ENCODE measurements around the gene FNDC3B. TPM values are rescaled to one million over a fixed set of nuclear protein-coding genes. Genes with fewer than 3 reads are reported as not detected.

FNDC3B gene
- total RNA-seq, 1 experiment from 2014 or later: 173 TPM

- Histone ChIP-seq H3K27ac (ENCODE audit: low read length) (no peak within 1 kb of the TSS), H3K4me1 (ENCODE audit: control insufficient read depth, insufficient read depth, low read length) (no peaks in the 10 kb centered on the region), H3K4me3 (ENCODE audit: low read depth in 2 of 2, low read length in 2 of 2) (peak within 1 kb of the TSS in 1 of 2 experiments; percentile 30; a peak in 2 of 4 replicates), H3K36me3 (ENCODE audit: control insufficient read depth, insufficient read depth, low read length) (no peaks in the 10 kb centered on the region), H3K9me3 (ENCODE audit: control insufficient read depth, insufficient read depth, low read depth, low read length) (no peaks in the 10 kb centered on the region), H3K27me3 (ENCODE audit: control insufficient read depth, insufficient read depth, low read length) (peaks cover 30% of the 10 kb centered on the region)
- POLR2A ChIA-PET: no interaction called here
- in situ Hi-C loops (cut with HindIII; ENCODE audit: low pct_unique_long_range_greater_than_20kb, low sequenced_read_pairs): no loop called here
- no TSS peak for BruUV-seq (replicated peaks)
- intact Hi-C loops (cut with micrococcal nuclease; ENCODE audit: unreplicated experiment): no loop called here
- ATAC-seq: peak; percentile 61
- TF ChIP-seq SIN3A (IDR thresholded peaks at IDR 0.05; ENCODE audit: borderline replicate concordance, insufficient read depth, low read depth, low read length) (no peak), POLR2AphosphoS5 (IDR thresholded peaks at IDR 0.05; ENCODE audit: low read depth, low read length) (no peak), TCF7L2 (IDR thresholded peaks at IDR 0.05; ENCODE audit: low read depth, low read length) (no peak), REST (IDR thresholded peaks at IDR 0.05; ENCODE audit: insufficient read depth in 1 of 2, low read depth in 2 of 2, low read length in 1 of 2) (no peak), CTCF (IDR thresholded peaks at IDR 0.05) (no peak)
- CTCF ChIA-PET: interaction anchor here (0.6 to 0.8 kb wide), 2 partner anchors 14 to 254 kb away, joined by 3 to 4 read pairs; no protein-coding TSS in a partner anchor
- no peak for DNase-seq (ENCODE audit: low read depth, low spot score)
Observed at GRCh38 chr3:172447611-172448579, 408.5 kb downstream of the FNDC3B start, which contains the start of gene GHSR. TSS of gene GHSR (minus strand) at chr3:172448456. CDS start at chr3:172448413, 43 bp downstream.

- TF ChIP-seq CTCF (IDR thresholded peaks at IDR 0.05) (no peak), POLR2AphosphoS5 (IDR thresholded peaks at IDR 0.05; ENCODE audit: low read depth, low read length) (no peak), TCF7L2 (IDR thresholded peaks at IDR 0.05; ENCODE audit: low read depth, low read length) (no peak), REST (IDR thresholded peaks at IDR 0.05; ENCODE audit: insufficient read depth in 1 of 2, low read depth in 2 of 2, low read length in 1 of 2) (no peak), SIN3A (IDR thresholded peaks at IDR 0.05; ENCODE audit: borderline replicate concordance, insufficient read depth, low read depth, low read length) (no peak)
- Histone ChIP-seq H3K27ac (ENCODE audit: low read length) (no peak overlapping the region), H3K9me3 (ENCODE audit: control insufficient read depth, insufficient read depth, low read depth, low read length) (no peaks in the 10 kb centered on the region), H3K4me1 (ENCODE audit: control insufficient read depth, insufficient read depth, low read length) (no peaks in the 10 kb centered on the region), H3K27me3 (ENCODE audit: control insufficient read depth, insufficient read depth, low read length) (peaks cover 25% of the 10 kb centered on the region), H3K4me3 (ENCODE audit: low read depth in 2 of 2, low read length in 2 of 2) (no peak overlapping the region; a peak in 1 of 4 replicates), H3K36me3 (ENCODE audit: control insufficient read depth, insufficient read depth, low read length) (no peaks in the 10 kb centered on the region)
- ChIA-PET CTCF (interaction anchor here (0.8 kb wide), 1 partner anchor 13 kb away, joined by 4 read pairs; no protein-coding TSS in a partner anchor), POLR2A (no interaction called here)
- no TSS peak for BruUV-seq (replicated peaks)
- intact Hi-C loops (cut with micrococcal nuclease; ENCODE audit: unreplicated experiment): no loop called here
- ATAC-seq (peak; percentile 53; the same call in 1 of the 2 replicates), DNase-seq (ENCODE audit: low read depth, low spot score) (no peak)
- in situ Hi-C loops (cut with HindIII; ENCODE audit: low pct_unique_long_range_greater_than_20kb, low sequenced_read_pairs): no loop called here
Observed at GRCh38 chr3:172448661-172449465, 409.5 kb downstream of the FNDC3B start.
